Measurements from ENCODE around the gene BANP.

The BANP gene

GRCh38 chr16:87949071-87949744 is 2.0 kb upstream of the BANP start:
- no peak for DNase-seq

GRCh38 chr16:87951552-87952538 is 611 bp downstream of the BANP start:
- DNase-seq, result peak in 1 of 2 experiments; percentile 44

GRCh38 chr16:87952751-87953150 is 1.5 kb downstream of the BANP start:
- DNase-seq, result no peak

- DNase-seq, result no peak
Measured at GRCh38 chr16:87953308-87954215, 2.3 kb downstream of the BANP start.

DNA sequence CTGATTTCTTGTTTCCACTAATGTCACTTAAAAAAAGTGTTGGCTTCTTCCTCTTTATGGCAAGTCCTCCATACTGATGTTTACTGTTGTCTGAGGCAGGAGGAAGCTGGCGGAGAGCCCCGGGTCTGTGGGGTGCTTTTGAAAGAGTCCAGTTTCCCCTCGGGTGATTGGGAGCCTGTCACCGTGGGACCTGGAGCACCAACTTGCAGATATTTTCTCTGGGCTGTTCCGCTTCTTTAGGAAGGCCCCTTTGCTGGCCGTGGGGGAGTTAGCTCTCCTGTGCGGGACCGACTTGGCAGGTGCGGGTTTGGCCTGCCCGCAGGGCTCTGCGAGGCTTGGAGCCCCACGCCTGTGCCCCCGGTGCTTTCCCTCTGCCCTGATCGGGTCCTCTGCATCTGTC is 3.1 kb downstream of the BANP start:
- no peak for DNase-seq

- no peak for DNase-seq
Measured at GRCh38 chr16:87954826-87955225, 3.6 kb downstream of the BANP start.

GRCh38 chr16:87955302-87956097 is 4.3 kb downstream of the BANP start:
- DNase-seq, result peak; percentile 42 to 43

DNA sequence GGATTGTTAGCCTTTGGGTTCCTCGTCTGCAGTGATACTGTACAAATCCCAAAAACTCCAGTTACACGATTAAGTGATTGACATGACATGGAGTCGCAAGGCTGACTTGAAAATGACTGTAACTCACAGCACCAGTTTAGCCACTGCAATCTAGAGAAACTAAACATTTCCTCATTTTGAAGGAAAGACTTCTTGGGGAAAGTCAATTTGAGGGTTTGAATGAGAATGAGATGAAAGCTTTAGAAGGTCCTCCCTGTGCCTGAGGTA is 4.8 kb downstream of the BANP start:
- DNase-seq, result no peak

DNA sequence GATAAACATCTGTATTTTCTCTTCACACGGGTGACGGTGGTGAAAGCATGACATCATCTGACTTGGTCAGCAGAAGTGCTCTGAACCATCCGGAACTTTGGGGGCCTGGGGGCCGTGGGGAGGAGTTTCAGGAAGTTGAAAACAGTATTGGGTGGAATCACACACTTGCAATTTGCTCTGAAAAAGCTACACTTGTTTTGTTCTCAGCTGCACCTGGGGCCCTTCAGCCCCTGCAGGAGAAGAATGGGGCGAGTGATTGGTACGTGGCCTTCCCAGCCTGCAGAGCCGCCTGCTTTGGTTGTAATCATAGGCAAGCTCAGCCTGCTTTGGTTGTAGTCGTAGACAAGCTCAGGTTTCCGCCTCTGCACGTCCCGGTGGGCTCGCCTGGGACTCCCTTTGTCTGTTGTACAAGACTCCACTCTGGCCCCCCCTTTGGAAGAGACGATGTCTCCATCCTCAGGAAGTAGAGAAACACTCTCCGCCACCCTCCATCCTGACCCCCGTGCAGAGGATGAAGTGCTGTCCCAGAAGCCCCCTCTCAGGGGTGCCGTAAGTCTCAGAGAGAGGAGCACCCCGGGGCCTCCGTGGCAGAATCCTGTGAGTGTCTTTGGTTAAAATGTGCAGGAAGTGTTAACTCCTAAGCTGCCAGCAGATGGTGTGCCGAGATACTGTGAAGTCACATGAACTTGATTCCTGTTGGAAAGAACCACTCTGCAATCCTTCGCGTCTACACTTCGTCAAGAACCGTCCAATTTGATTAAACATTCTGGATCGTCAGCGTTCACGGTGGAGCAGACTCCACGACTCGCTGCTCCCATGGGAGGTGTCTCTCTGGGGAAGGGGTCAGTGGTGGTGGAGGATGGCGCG is 5.4 kb downstream of the BANP start:
- DNase-seq, result peak; percentile 81 to 84

GRCh38 chr16:87957296-87958094 is 6.3 kb downstream of the BANP start:
- no peak for DNase-seq

DNA sequence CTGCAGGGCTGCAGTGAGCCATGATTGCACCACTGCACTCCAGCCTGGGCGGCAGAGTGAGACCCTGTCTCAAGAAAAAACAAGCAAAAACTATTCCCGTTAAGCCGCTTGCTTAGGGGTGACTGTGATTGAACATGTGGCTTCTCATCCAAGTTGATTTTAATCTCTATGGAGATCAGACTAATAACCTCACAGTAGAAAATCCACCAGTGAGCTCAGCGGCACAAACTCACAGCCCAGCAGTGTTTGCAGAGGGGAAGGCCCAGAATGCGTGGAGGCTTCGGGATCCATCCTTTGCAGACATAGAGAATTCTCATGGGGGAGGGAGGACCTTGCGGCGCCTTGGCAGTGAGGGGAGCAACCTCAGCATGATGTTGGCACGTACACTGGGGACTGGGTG is 7.4 kb downstream of the BANP start:
- no peak for DNase-seq

DNA sequence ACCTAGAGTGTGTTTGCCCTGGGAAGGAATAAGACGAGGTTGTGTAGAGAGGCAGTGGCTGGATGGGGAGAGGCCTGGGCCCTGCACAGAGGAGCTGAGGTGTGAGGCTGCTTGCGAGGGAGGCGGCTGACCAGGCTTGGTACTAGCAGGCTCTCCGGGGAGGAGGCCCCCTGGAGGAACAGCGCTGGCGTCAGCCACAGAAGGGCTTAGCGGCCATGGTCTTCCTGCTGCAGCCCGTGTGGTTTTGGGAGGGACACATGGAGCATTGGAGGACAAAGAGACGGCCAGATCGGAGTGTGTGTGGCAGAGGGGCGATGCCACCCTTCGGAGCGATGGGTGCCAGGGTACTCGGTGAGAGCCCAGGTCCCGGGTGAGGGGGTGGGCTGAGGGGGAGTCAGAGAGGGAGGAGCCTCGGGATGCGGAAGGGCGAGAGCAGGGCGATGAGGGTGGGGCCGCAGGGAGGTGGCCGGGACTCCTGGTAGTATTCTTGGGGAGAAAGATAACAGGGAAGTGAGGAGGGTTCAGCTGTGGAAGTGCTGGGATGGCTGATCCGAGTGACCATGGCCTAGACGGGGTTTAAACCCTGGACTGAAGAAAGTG is 8.3 kb downstream of the BANP start:
- DNase-seq, result no peak

- no peak for DNase-seq
Measured at GRCh38 chr16:87960296-87960695, 9.1 kb downstream of the BANP start.

- DNase-seq, result no peak
Measured at GRCh38 chr16:87960852-87961251, 9.6 kb downstream of the BANP start.

DNA sequence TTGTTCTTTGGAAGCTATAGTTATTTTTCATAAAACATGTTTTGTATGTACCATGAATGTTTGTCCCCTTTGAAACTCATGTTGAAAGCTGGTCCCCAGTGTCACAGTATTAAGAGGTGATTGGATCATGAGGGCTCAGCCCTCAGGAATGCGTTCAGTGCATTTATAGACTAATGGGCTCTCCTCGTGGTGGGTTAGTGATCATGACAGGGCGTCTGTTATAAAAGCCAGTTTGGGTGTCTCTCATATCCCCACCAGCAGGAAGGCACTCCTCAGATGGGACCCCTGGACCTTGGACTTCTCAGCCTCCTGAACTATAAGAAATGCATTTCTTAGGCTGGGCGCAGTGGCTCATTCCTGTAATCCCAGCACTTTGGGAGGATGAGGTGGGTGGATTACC is 10.4 kb downstream of the BANP start:
- no peak for DNase-seq

DNA sequence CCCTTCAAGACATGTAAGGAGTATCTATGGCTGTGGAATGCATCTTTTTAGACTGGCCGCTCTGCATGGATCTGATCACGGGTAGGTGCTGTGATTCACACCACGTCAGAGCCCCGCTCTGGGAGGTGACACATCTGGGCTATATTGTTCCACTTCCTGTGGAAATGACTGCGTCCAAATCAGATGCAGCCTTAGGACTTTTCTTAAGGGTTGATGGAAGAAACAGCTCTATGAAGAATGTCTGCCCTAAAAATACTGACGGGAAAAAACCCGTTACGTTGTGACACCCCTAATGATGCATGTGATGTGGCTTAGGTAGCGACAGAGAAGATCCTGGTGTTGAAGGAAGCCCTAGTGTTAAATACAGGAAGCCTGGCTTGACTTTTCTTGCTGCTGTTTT is 12.2 kb downstream of the BANP start:
- peak; percentile 76 to 82 for DNase-seq

- DNase-seq, result no peak
Measured at GRCh38 chr16:87964049-87964659, 12.9 kb downstream of the BANP start.

GRCh38 chr16:87965417-87965816 is 14.2 kb downstream of the BANP start:
- DNase-seq, result no peak

GRCh38 chr16:87966064-87966645 is 14.9 kb downstream of the BANP start:
- DNase-seq, result no peak

Data from activated T-cell treated with anti-CD3 and anti-CD28 coated beads, Interleukin-2, amount 50 U/mL, for 48 hours (primary cell).